WI38 (cell line): Measurements from ENCODE around the gene THAP11.

Experiments
- H3K4me3 ChIP-seq: 2 replicates; pipeline ENCODE4 v1.5.1; 2011; ENCODE audit warnings: low read depth, mild to moderate bottlenecking, control low read depth, low read length
- CTCF ChIP-seq: IDR thresholded peaks from 2 replicates; pipeline ENCODE4 v1.5.1; 2012; ENCODE audit warnings: low read depth, mild to moderate bottlenecking, control low read depth, low read length

Gene THAP11

DNA sequence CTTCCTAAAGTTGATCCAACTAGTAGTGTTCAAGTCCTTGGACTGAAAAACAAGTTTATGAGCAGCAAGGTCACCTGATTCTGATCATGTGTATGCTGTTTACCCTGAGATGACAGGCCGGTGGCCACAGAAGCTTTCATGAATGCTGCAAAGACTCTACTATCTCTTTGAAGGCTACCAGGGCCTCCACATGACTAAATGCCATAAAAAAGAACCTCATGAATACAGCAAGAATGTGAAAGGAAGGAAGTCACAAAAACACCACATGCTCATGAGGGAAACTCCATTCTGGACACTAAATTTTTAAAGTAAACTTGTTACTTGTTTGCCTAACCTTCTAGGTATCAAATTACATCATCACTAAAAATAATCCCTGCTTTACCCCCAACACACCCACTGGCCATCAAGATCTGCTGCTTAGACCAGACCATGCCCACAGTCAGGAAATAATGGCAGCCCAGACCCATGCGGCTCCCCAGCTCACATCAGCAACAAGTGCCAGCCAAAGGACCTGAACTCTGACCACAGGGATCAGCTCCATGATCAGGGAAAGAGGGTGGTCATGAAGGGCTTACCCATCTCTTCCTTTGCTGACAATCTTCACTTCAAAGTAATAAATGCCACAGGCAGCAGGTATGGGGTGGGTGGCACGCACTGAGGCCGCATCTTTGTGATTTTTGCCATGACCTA, 37.1 kb upstream of the THAP11 start:
- no peak for TF ChIP-seq CTCF
- H3K4me3 ChIP-seq = peak overlapping the region; percentile 83

DNA sequence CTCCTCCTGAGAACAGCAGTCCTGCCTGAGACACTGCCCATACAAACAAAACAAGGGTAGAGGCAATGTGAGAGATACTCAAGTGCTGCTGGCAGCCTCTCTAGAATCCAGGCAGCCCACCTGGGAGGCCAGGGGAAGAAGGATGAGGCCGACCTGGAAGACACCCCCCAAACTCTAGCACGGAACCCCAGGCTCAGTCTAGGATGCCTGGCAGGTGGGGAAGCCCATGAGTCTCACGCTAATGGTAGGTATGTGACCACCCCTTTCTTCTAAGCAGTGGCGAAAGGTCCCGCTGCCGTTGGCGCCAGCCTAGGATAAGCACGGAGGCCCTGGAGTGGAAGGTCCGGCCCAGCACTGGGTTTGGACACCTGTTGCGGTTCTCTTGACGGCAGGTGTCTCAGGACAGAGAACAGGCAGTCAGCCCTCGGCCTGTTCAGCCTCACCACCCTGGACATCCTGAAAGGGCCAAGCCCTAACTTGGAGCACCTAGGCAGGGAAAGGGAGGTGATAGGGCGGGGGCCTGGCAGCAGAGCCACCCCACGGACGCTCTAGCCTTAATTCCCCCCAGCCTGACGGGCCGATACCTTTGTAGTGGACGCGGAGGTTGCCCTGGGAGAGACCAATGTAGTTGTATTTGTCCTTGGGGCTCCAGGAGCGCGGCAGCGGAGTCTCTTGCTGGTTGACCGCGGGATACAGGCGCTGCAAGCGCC, 36.2 kb upstream of the THAP11 start:
- TF ChIP-seq CTCF = no peak
- peak overlapping the region; percentile 83 for H3K4me3 ChIP-seq

DNA sequence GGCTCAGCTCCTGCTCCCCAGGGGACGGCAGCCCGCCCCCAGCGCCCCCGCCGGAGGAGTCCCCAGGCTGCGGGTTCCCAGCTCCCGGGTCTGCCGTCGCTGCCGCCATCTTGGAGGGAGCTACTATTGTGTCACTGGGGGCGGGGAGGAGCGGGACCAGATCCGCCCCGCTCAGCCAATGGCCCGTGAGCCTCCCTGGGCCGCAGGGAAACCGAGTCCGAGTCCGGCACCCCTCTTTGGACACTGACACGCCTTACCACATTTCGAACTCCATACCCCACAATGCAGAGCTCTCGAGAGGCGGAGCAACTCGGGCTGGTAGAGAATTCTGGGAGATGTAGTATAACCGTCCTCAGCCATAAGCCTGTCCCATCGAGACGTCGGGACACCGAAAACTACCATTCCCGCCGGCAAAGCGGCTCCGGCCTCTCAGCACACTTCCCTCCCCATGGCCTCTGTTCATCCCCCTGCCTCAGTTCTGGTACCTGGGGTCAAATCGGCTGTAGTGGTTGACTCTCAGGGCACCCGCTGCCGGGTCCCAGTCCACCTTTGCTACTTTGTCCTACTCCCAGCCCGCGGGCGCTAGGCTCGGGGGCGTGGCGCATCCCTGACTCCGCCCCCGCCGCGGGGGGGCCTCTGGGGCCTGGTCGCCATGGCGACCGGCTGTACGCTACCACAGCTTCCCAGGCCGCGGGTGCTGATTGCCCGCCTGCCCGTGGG, 35.5 kb upstream of the THAP11 start, which contains the start of the genes RANBP10 and TSNAXIP1:
Gene RANBP10 (minus strand): TSS at position 133 of the 720 bp plus-strand sequence. CDS start 24 bp downstream, at position 109.
Gene TSNAXIP1 (plus strand): TSS at position 462 of the 720 bp plus-strand sequence. CDS start 261 bp downstream, outside the sequence.
- peak within 1 kb of the TSS; percentile 83 for H3K4me3 ChIP-seq
- no peak for TF ChIP-seq CTCF

GRCh38 chr16:67807148-67807682, 34.9 kb upstream of the THAP11 start:
- peak overlapping the region; percentile 83 for H3K4me3 ChIP-seq
- TF ChIP-seq CTCF = no peak

- no peak overlapping the region for H3K4me3 ChIP-seq
- no peak for TF ChIP-seq CTCF
These were observed 30.2 kb upstream of the THAP11 start for GRCh38 chr16:67811899-67812298.

- H3K4me3 ChIP-seq = no peak overlapping the region
- no peak for TF ChIP-seq CTCF
These were observed 27.6 kb upstream of the THAP11 start for GRCh38 chr16:67814567-67814966.
